Stimulated activated CD8-positive, alpha-beta memory T cell treated with anti-CD3 and anti-CD28 coated beads, Interleukin-7, amount 100 ng/mL, for 24 hours (primary cell): ENCODE results near the gene SSMEM1.
"Not testable (repeated sequence)": the region's sequence is repeated elsewhere in the genome, so short reads cannot be mapped to it uniquely, and the experiment has no call there.

Experiments used
- DNase-seq: peaks from one replicate; pipeline ENCODE4 v3.0.0-alpha.2; 2020; ENCODE audit warnings: low read depth

The SSMEM1 gene

GRCh38 chr7:130207642-130208041 is at the start of gene SSMEM1:
TSS of gene SSMEM1 (plus strand) at chr7:130207860. CDS start at chr7:130207911, 51 bp downstream.
- no peak for DNase-seq

GRCh38 chr7:130160023-130160422 is 47.6 kb upstream of the SSMEM1 start:
- no peak for DNase-seq

GRCh38 chr7:130160455-130160854 is 47.2 kb upstream of the SSMEM1 start:
- DNase-seq: no peak

- no peak for DNase-seq
Measured at GRCh38 chr7:130162196-130162595, 45.5 kb upstream of the SSMEM1 start.

GRCh38 chr7:130174237-130174959 is 33.3 kb upstream of the SSMEM1 start:
- DNase-seq: no peak

GRCh38 chr7:130178251-130178650 is 29.4 kb upstream of the SSMEM1 start:
- no peak for DNase-seq

GRCh38 chr7:130179631-130180030 is 28.0 kb upstream of the SSMEM1 start:
- no peak for DNase-seq

- peak; percentile 13 for DNase-seq
Measured at GRCh38 chr7:130180571-130181262, 26.9 kb upstream of the SSMEM1 start.

- no peak for DNase-seq
Measured at GRCh38 chr7:130181263-130181605, 26.4 kb upstream of the SSMEM1 start.

- DNase-seq: no peak
Measured at GRCh38 chr7:130182990-130183389, 24.7 kb upstream of the SSMEM1 start.

- DNase-seq: not testable (repeated sequence)
Measured at GRCh38 chr7:130184349-130184748, 23.3 kb upstream of the SSMEM1 start.

- no peak for DNase-seq
Measured at GRCh38 chr7:130187360-130187759, 20.3 kb upstream of the SSMEM1 start.

GRCh38 chr7:130189343-130189742 is 18.3 kb upstream of the SSMEM1 start:
- DNase-seq: no peak

- no peak for DNase-seq
Measured at GRCh38 chr7:130191791-130192190, 15.9 kb upstream of the SSMEM1 start.

GRCh38 chr7:130195396-130195795 is 12.3 kb upstream of the SSMEM1 start:
- DNase-seq: no peak

GRCh38 chr7:130196476-130196875 is 11.2 kb upstream of the SSMEM1 start:
- DNase-seq: no peak

GRCh38 chr7:130197094-130197493 is 10.6 kb upstream of the SSMEM1 start:
- DNase-seq: no peak

GRCh38 chr7:130201796-130202195 is 5.9 kb upstream of the SSMEM1 start:
- no peak for DNase-seq

- DNase-seq: peak; percentile 88
Measured at GRCh38 chr7:130205084-130205947, 2.3 kb upstream of the SSMEM1 start, which contains the start of gene TMEM209. TSS of gene TMEM209 (minus strand) at chr7:130205406. CDS start at chr7:130205375, 31 bp downstream.

GRCh38 chr7:130207033-130207432 is 627 bp upstream of the SSMEM1 start:
- DNase-seq: no peak

- DNase-seq: no peak
Measured at GRCh38 chr7:130208516-130208915, 856 bp downstream of the SSMEM1 start.

- DNase-seq: no peak
Measured at GRCh38 chr7:130210181-130210935, 2.7 kb downstream of the SSMEM1 start.
